ENCODE results near the gene EFEMP2. TPM values are rescaled to one million over a fixed set of nuclear protein-coding genes. Genes with fewer than 3 reads are reported as not detected.
A peak's percentile ranks its signal among the peaks of the same experiment; 100 is the strongest.

The EFEMP2 gene
- total RNA-seq, 1 donor: 94.8 TPM

GRCh38 chr11:65862191-65862735 lies 10.3 kb downstream of the EFEMP2 start:
- Histone ChIP-seq H2AFZ (ENCODE audit: low read length) (no peak overlapping the region), H3K4me1 (ENCODE audit: insufficient read depth, low read length) (peaks cover 31% of the 10 kb centered on the region), H3K4me3 (ENCODE audit: insufficient read depth, low read length) (peak overlapping the region; percentile 99), H3K36me3 (ENCODE audit: insufficient read depth, low read length) (peaks cover 52% of the 10 kb centered on the region), H4K20me1 (ENCODE audit: insufficient read depth, low read length) (peaks cover 18% of the 10 kb centered on the region), H3K27me3 (ENCODE audit: insufficient read depth, low read length) (no peaks in the 10 kb centered on the region), H3K79me2 (ENCODE audit: insufficient read depth, low read length) (peaks cover 41% of the 10 kb centered on the region), H3K27ac (ENCODE audit: low read depth, low read length) (no peak overlapping the region), H3K9me3 (ENCODE audit: low read depth, low read length) (no peaks in the 10 kb centered on the region), H3K4me2 (ENCODE audit: insufficient read depth, low read length) (no peak overlapping the region)
- TF ChIP-seq CTCF (IDR thresholded peaks at IDR 0.05; ENCODE audit: extremely low read depth, low read depth, low read length): no peak
- no peak for DNase-seq (ENCODE audit: insufficient read length, low spot score, missing footprints)

DNA sequence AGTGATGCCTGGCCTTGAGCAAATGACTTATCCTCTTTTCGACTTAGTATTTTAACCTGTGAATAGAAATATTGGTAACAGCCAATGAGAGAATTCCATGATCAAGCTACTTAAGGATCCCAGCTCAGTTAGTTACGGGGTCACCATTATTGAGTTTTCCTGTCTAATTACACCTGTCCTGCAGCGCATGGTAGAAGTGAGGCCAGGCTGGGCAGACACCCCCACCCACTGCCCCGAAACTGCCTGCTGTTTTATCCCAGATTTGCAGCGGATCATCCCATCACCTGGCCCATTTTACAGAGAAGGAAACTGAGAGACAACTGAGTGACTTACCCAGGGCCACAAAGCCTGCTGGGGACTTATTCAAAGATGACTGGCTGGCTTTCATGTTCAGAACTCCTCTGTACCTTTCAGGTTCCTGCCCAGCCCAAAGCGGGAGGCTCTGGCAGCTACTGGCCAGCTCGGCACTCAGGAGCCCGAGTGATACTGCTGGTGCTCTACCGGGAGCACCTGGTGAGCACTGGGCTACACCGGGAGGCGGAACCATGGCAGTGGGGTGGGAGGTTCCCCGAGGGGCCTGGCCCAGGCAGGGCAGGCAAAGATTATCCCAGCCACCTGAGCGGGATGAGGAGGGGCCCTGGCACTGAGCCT lies 10.9 kb downstream of the EFEMP2 start:
- Histone ChIP-seq H3K4me2 (ENCODE audit: insufficient read depth, low read length) (peak overlapping the region; percentile 99), H2AFZ (ENCODE audit: low read length) (no peak overlapping the region), H3K27ac (ENCODE audit: low read depth, low read length) (peak overlapping the region; percentile 82), H3K79me2 (ENCODE audit: insufficient read depth, low read length) (peaks cover 47% of the 10 kb centered on the region), H3K4me1 (ENCODE audit: insufficient read depth, low read length) (peaks cover 33% of the 10 kb centered on the region), H3K36me3 (ENCODE audit: insufficient read depth, low read length) (peaks cover 50% of the 10 kb centered on the region), H3K9me3 (ENCODE audit: low read depth, low read length) (no peaks in the 10 kb centered on the region), H4K20me1 (ENCODE audit: insufficient read depth, low read length) (peaks cover 19% of the 10 kb centered on the region), H3K27me3 (ENCODE audit: insufficient read depth, low read length) (no peaks in the 10 kb centered on the region), H3K4me3 (ENCODE audit: insufficient read depth, low read length) (peak overlapping the region; percentile 99)
- peak; percentile 73 for DNase-seq (ENCODE audit: insufficient read length, low spot score, missing footprints)
- no peak for TF ChIP-seq CTCF (IDR thresholded peaks at IDR 0.05; ENCODE audit: extremely low read depth, low read depth, low read length)

GRCh38 chr11:65861165-65861505 lies 11.5 kb downstream of the EFEMP2 start:
- peak; percentile 77 for DNase-seq (ENCODE audit: insufficient read length, low spot score, missing footprints)
- H4K20me1 ChIP-seq (ENCODE audit: insufficient read depth, low read length): peaks cover 24% of the 10 kb centered on the region
- H3K4me3 ChIP-seq (ENCODE audit: insufficient read depth, low read length): peak overlapping the region; percentile 99
- H3K79me2 ChIP-seq (ENCODE audit: insufficient read depth, low read length): peaks cover 52% of the 10 kb centered on the region
- H3K4me2 ChIP-seq (ENCODE audit: insufficient read depth, low read length): peak overlapping the region; percentile 99
- TF ChIP-seq CTCF (IDR thresholded peaks at IDR 0.05; ENCODE audit: extremely low read depth, low read depth, low read length): no peak
- H3K9me3 ChIP-seq (ENCODE audit: low read depth, low read length): no peaks in the 10 kb centered on the region
- no peaks in the 10 kb centered on the region for H3K27me3 ChIP-seq (ENCODE audit: insufficient read depth, low read length)
- H3K4me1 ChIP-seq (ENCODE audit: insufficient read depth, low read length): peaks cover 38% of the 10 kb centered on the region
- no peak overlapping the region for H2AFZ ChIP-seq (ENCODE audit: low read length)
- H3K27ac ChIP-seq (ENCODE audit: low read depth, low read length): peak overlapping the region; percentile 82
- H3K36me3 ChIP-seq (ENCODE audit: insufficient read depth, low read length): peaks cover 50% of the 10 kb centered on the region

DNA sequence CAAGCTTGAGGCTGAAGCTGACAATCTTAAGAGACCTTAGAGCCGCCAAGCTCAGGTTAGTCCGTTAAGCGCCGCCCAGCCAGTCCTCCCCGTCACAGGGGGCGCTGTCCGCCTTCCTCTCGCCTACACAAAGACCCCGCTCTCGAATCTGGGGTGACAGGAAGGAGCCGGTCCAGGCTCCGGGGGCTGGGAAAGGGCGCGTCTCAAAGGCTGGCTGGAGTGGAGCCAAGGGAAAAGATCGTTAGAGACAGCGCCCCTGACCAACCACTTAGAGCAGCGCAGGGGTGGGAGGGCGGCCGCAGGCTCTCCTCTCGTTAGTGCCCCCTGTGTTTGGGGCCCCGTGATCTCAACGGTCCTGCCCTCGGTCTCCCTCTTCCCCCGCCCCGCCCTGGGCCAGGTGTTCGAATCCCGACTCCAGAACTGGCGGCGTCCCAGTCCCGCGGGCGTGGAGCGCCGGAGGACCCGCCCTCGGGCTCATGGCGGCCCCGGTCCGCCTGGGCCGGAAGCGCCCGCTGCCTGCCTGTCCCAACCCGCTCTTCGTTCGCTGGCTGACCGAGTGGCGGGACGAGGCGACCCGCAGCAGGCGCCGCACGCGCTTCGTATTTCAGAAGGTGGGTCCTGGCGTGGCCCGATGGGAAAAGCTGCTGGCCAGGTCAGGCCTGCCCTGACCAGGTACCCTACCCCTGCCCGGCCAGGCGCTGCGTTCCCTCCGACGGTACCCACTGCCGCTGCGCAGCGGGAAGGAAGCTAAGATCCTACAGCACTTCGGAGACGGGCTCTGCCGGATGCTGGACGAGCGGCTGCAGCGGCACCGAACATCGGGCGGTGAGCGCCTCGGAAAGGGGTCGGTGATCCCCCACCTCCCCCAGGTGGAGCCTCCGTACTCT lies 12.1 kb downstream of the EFEMP2 start, which contains the start of gene MUS81:
Gene MUS81 (plus strand): TSS at position 156 of the 887 bp plus-strand sequence. CDS start 321 bp downstream, at position 477.
- peaks cover 44% of the 10 kb centered on the region for H3K4me1 ChIP-seq (ENCODE audit: insufficient read depth, low read length)
- H3K4me2 ChIP-seq (ENCODE audit: insufficient read depth, low read length): peak within 1 kb of the TSS; percentile 99
- peaks cover 27% of the 10 kb centered on the region for H4K20me1 ChIP-seq (ENCODE audit: insufficient read depth, low read length)
- peak; percentile 100 for DNase-seq (ENCODE audit: insufficient read length, low spot score, missing footprints)
- no peaks in the 10 kb centered on the region for H3K9me3 ChIP-seq (ENCODE audit: low read depth, low read length)
- H2AFZ ChIP-seq (ENCODE audit: low read length): peak within 1 kb of the TSS; percentile 64
- H3K4me3 ChIP-seq (ENCODE audit: insufficient read depth, low read length): peak within 1 kb of the TSS; percentile 99
- peaks cover 50% of the 10 kb centered on the region for H3K36me3 ChIP-seq (ENCODE audit: insufficient read depth, low read length)
- H3K27me3 ChIP-seq (ENCODE audit: insufficient read depth, low read length): no peaks in the 10 kb centered on the region
- H3K27ac ChIP-seq (ENCODE audit: low read depth, low read length): peak within 1 kb of the TSS; percentile 82
- peaks cover 58% of the 10 kb centered on the region for H3K79me2 ChIP-seq (ENCODE audit: insufficient read depth, low read length)
- TF ChIP-seq CTCF (IDR thresholded peaks at IDR 0.05; ENCODE audit: extremely low read depth, low read depth, low read length): peak; percentile 90
